Measurements from ENCODE around the gene ZNF638.

Gene ZNF638

DNA sequence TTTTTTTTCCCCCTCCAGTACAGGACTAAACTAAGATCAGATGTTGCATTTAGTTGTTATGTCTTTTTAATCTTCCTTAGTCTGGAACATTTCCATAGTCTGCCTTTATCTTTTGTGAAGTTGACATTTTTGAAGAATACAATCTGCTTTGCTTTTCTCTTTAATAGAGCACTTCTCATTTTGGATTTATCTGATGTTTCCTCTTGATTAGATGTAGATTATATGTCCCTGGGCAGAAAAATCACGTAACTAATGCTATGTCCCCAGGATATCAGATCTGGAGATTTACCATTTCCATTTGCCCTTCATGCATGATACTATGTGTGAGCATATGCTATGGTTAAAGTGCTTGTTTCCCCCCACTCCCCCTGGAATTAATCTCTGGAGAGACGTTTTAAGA, 6.2 kb downstream of the ZNF638 start:
- no peak for DNase-seq

DNA sequence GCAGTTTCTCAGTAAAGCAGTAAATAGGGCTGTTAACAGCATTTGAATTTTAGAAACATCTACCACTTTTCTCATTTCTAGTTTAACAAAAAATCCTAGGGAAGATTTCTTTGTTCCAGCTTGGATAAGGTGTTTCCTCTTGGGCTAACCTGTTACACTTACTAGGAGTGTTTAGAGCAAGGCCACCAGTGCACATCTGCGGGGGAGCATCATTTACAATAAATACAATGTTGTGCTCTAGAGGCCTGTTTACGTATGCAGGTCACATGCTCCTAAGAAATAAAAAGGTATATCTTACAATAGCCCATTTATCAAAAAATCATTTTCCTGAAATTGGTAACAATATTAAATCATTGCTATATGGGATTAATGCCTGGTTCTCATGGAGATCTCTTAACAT, 8.1 kb downstream of the ZNF638 start:
- DNase-seq = no peak

DNA sequence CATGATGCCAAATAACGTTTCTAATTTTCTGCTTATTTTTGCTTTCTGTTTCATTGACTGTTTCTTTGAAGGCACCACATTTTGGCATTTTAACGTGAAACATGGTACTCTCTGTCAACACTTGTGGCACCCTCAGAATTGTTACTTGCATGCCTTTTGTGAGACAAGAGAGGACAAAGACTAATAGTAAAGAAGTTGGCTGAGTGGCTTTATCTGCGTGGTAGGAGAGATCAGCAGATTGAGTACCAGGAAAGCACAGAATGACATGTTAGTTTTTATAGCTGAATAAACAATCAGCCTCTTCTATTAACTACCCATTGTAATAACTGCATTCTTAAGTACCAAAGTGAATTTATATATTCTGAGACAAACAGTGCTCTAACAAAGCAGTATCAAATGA, 8.6 kb downstream of the ZNF638 start:
- no peak for DNase-seq

DNA sequence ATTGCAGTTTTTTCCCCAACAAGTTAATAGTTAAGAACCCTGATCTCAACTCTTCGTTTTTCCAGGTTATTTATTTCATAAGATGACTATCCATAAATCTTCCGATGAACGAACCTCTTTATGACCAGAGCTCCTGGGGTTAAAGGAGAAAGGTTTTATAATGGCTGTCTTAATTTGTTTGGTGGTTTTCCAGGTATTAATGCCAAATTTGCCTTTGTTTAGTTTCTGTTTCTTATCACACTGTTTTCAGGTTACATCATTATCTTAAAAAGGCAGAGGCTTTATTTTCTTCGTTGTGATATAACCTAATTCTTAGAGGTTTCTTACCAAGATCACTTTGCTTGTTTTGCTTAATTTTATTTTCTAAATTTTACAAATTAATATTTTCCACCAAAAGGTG, 10.1 kb downstream of the ZNF638 start:
- DNase-seq = no peak

DNA sequence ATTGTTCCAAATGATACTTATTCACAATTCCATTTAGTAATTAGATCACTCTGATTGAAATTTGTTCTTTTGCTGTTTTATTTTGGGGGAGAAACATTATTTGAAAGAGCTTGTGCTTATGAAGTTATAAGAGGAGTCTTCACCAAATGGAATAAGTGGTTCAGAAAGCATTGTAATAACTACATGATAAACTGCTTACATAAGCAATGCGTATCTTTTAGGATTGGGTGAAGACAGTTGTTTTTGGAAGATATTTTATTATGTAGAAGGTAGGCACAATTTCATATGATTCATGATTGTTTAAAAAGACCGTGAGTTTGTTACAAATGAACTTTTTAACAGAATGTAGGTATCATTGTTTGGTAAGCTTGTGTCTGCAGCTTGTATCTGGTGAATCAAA, 14.5 kb downstream of the ZNF638 start:
- no peak for DNase-seq

DNA sequence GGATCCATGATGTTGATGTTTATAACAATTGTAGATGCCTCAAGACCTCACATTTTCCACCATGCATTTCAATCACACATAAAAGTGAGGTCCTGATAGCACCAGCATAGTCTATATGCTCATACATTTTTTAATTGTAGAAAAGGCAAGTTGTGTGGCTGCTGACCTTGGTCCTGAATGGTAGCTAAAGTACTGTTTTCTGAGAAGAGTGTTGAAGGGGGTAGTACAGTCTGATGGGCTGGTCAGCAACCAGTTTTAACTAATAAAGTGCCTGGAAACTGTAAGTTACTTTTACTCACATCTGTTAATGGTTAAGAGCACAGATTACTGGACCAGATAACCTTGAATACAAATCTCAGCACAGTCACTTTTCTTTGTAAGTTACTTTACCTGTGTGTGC, 15.9 kb downstream of the ZNF638 start:
- no peak for DNase-seq

DNA sequence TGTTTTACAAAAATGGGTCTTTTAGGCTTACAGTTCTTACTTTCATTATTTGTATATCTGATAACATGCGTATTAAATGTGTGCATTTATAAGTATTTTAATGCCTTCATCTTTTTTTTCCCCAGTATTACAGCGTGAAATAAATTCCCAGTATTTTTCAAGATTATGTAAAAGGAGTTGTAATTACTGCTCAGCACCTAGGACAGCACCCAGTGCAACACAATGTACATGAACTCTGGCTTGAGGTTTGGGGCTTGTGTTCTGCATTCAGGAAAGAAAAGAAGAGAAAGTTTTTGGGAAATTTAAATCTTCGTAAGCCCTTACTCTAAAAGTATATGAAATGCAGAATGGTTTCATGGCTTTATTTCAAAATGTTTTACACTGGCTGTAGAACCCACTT, 16.7 kb downstream of the ZNF638 start:
- DNase-seq = no peak

DNA sequence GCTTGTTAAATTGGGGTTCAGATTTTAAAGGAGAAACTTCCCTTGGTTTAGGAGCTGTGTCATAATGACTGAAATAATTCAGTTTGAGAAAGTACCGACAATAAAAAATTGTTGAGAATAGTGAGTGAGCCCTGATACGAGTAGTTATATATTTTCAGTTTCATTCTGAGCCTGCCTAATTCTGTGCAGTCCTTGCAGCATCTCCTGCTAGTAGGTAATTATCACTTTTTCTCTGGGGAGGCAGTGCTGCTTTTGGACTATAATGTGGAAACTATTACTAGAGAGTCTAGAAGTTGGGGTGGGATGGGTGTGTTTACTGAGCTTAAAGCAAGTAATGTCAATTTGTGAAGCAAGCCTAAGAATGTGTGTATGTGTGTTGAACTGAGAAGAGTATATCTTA, 21.7 kb downstream of the ZNF638 start:
- DNase-seq = no peak

DNA sequence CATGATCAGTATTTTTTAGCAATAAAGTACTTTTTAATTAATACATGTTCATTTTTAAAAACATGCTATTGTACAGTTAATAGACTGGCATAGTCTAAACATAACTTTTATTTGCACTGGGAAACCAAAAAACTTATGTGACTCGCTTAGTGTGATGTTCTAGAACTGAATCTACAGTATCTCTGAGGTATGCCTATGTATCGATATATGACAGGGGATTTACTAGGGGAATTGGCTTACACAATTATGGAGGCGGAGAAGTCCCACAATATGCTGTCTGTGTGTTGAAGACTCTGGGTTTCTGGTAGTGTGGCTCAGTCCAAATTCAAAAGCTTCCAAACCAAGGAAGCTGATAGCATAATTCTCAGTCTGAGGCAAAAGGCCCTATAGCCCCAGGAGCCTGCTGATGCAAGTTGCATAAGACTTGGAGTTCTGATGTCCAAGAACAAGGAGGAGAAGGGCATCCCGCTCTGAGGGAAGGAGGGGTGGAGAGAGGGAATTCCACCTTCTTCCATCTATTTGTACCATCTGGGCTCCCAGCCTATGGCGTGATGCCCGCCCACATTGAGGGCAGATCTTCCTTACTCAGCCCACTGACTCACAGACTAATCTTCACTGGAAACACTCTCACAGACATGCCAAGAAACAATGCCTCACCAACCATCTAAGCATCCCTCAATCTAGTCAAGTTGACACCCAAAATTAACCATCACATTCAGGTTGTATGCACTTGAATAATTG, 27.5 kb downstream of the ZNF638 start:
- peak; percentile 47 for DNase-seq

DNA sequence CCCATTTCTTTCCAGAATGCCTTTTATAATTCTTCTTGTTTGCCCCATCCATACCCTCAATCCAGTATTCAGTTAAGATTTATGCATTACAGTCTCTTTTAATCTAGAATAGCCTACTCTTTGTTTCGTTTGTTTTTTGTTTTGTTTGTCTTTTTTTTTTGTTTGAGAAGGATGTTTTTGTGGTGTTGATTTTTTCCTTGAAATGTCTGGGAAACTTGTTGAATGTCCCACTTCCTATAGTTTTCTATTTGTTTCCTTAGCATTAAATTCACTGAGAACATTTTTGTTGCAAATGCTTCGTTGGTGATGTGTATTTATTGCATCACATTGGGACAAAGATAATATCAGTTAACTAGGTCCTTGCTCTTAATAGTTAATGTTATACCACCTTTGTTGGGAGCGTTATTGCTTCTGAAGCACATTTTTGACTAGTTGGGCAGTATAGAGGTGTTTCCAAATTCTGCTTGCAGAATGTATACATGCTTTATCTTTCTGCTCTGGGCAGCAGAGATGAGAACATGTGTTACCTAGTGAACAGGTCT, 28.9 kb downstream of the ZNF638 start:
- no peak for DNase-seq

DNA sequence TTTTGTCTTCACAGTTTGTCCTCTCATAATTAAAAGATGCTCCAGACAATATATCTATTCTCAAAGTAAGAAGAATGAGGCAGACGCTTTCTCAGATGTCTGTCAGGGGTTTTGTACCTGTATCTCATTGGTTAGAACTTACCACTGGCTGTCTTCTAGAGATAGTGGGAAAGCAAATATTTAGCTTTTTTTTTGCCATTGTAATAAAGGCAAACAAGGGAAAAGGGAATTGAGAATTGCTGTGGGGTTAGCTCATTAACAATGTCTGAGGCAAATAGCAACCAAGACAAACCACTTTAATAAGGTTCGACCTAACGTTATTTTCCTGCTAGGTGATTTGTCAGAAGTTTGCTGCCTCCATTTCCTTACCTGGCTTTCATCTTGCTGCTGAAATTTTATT, 30.0 kb downstream of the ZNF638 start:
- no peak for DNase-seq

DNA sequence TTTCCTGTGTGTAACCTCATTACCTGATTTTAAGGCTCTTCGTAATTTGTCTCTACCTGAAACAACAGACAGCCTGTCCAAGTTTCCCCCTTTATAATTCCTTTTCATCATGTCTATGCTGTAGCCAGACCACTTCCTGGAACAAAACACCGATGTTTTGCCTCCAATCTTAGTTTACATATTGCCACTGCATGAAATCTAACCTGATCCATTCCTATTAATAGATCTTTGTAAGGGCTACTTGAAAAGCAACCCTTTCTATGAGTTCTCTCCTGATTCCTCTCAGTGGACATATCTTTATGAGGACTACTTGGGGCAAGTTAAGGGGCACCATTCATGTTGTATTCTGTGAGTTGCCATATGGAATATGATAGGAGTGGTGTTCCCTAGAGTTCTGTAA, 30.9 kb downstream of the ZNF638 start:
- DNase-seq = no peak

DNA sequence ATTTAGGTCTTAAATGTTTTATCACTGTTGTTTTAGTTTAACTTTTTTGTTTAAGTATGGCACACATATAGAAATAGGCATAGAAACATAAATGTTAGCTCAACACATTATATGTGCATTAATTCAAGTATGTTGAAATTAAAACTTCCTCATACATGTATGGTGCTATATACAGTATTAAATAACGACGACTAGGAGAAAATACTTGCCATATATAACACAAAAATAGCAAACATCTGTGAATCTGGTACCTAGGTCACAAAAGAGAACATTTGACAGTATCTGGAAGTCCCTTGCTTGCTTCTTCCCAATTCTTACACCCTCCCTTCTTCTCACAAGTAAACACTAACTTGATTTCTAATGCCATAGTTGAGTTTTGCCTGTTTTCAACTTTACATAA, 38.4 kb downstream of the ZNF638 start:
- no peak for DNase-seq

DNA sequence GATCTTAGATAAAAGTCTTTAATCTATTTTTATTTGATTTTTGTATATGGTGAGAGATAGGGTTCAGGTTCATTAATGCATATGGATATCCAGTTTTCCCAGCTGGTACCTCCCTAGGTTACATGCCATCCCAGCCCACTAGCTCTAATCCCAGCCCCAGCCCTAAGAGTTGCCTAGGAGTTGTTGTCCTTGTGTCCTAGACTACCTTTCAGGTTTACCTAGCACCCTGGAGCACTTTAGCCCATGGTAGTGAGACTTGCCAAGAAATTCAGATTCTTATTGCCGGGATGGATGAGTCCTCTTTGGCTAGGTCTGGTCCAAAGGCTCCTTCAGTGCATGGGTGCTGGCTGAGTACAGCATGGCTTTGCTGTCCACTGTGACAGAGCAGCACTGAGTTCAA, 40.5 kb downstream of the ZNF638 start:
- no peak for DNase-seq

DNA sequence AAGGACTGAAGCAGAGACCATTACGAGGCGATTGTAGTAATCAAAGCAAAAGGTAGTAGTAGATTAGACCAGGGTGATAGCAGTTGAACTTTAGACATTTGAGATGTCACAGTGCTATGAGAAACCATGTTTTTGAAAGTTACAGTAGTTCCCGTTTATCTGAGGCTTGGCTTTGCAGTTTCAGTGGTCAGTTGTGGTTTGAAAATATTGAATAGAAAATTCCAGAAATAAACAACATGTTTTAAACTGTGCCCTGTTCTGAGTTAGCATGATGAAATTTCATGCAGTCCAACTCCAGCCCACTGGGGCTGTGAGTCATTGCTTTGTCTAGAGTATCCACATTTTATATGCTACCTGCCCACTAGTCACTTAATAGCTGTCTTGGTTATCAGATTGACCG, 47.5 kb downstream of the ZNF638 start:
- no peak for DNase-seq

DNA sequence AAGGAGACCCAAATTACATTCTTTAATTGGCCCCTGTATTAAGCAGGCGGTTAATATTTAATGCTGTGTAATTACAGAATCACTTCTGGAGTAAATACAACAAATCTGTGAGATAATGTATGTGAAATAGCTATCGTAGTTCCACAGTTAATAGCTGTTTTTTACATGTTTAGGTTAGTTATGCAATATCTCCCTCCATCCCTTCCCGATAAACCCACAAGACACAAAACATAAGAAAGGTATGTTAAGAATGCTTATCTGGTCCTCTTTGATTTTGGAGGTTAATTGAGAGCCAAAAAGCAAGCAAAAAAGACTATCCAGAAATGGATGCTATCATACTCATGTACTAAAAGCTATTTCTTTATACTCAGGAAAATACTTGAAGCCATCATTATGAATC, 49.1 kb downstream of the ZNF638 start:
- no peak for DNase-seq

DNA sequence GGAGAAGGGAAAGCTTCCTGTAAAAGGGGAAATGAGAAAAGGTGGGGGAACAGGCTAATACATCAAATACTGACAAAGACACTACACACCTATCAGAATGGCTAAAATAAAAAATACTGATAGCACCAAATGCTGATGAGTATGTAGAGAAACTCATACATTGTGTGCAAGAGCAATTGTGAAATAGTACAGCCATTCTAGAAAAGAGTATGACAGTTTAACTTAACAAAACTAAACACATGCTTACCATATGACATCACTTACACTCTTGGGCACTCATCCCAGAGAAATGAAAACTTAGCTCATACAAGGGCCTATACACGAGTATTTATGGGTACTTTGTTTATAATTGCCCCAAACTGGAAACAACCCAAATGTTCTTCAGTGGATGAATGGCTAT, 53.4 kb downstream of the ZNF638 start:
- DNase-seq = no peak

DNA sequence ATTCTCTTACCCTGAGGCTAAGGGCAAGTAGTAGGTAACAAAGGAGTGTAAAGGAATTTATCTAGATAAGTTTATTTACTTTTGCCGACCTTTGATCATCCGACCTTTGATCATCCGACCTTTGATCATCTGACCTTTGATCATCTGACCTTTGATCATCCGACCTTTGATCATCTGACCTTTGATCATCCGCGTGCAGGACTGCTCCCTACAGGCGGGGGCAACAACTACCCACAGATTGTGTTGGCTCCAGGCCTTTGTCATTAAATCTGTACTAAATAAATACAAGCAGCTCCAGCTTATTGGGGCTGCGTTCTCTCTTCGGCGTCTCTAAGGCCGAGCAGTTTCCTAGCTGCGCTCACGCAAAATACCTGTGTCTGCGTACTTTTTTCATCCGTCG, 56.6 kb downstream of the ZNF638 start:
- DNase-seq = no peak

DNA sequence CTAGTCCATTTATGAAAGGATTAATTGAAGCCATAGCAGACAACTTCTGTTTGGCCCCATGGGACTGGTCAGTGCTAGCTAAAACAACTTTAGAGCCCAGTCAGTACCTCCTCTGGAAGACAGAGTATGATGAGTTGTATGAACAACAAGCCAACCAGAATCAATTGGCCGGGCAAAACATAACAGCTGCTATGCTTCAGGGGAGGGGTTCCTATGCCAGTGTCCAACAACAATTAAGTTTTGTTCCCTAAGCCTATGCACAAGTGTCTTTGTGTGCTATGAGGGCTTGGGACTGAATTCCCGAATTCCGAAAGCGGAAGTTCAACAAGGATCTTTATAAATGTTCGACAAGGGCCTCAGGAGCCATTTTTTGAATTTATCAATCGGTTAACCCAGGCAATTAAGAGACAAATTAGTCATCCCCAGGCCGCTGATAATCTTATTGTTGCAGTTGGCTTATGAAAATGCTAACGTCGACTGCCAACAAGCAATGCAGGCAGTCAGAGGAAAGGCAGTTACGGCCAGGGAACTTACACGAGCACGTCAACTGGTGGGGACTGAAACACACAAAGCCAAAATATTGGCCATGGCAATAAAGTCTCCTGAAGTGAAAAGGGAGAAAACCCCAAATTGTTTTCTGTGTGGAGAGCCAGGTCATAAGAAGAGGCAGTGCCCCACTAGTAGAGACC, 57.9 kb downstream of the ZNF638 start:
- no peak for DNase-seq

DNA sequence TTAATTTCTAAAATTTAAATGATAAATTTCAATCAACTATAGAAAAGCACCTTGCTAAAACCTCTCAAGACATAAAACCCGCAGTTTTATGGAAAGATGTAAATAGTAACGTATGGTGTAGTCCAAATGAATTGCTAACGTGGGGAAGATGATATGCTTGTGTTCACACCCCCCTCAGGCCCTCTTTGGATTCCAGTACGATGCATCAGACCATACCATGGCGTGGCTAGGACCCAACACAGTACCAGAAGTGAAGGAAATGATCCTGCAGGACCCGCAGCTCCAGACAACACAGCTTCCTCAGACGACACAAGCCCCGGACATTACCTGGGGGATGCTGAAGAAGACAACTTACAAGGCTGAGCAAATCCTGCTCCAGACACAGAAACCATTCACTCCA, 61.6 kb downstream of the ZNF638 start:
- no peak for DNase-seq

DNA sequence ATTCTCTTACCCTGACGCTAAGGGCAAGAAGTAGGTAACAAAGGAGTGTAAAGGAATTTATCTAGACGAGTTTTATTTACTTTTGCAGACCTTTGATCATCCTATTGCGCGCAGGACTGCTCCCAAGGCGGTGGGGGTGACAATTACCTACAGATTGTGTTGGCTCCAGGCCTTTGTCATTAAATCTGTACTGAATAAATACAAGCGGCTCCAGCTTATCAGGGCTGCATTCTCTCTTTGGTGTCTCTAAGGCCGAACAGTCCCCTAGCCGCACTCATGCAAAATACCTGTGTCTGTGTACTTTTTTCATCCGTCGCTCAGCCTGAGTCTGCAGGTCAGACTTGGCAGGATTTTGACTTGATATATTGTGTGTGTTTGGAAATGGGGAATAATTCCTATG, 63.9 kb downstream of the ZNF638 start:
- DNase-seq = no peak

DNA sequence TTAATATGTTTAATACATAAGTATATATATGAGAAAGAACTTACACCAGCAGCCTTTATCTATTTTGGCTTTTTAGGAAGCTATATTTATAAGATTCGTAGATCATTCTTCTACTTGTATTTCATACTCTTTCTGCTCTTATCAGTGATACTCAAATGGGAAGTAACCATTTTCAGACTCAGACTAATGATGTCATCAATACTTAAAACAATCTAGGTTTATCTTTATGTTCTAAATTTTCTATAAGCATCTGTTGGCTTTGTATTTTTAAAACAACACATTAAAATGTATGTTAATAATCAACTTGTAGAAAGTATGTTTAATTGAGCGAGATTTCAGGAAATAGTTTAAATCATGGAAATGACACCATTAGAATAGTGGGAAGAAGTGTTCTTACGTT, 70.8 kb downstream of the ZNF638 start:
- no peak for DNase-seq

DNA sequence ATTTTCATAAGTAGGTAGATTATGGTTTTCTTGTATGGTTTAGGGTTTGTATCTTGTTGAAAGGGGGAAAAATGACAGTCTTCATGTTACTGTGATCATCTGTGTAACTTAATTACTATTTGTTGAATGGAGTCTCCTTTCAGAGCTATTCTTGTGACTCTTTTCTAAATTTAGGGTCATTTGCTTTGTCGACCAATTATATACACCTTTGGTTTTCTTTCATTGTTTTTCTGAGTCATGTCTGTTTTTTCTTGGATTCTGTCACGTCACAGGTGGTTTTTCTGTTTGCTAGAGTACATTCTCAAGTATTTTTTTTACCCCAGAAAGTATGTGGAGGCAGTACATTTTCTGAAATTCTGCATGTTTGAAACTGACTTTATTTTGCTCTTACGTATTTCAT, 78.0 kb downstream of the ZNF638 start:
- no peak for DNase-seq

DNA sequence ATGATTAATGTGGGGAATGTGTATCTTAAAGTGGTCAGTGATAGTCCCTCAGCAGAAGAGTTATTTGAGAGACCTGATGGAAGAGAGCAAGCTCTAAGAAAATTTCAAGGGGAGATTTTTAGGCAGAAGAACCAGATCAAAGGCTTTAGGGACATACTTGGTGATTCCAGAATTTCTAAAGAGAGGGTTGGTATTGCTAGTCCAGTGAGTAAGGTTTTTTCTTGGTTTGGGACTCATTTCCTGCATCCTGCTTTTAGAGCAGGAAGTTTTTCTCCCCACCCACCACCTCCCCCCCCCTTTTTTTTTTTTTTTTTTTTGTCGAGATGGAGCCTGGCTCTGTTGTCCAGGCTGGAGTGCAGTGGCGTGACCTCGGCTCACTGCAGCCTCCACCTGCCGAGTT, 79.1 kb downstream of the ZNF638 start:
- DNase-seq = no peak

DNA sequence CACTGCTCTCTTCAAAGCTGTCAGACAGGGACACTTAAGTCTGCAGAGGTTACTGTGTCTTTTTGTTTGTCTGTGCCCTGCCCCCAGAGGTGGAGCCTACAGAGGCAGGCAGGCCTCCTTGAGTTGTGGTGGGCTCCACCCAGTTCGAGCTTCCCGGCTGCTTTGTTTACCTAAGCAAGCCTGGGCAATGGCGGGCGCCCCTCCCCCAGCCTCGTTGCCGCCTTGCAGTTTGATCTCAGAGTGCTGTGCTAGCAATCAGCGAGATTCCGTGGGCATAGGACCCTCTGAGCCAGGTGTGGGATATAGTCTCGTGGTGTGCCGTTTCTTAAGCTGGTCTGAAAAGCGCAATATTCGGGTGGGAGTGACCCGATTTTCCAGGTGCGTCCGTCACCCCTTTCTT, 85.3 kb downstream of the ZNF638 start:
- DNase-seq = peak; percentile 11
